NCI-H146 (cell line): ENCODE results near the gene TCF12.

ENCODE experiments used
- DNase-seq: peaks from one replicate; lab custom pipeline; 2025; lab: John Stamatoyannopoulos, UW

TCF12 gene

GRCh38 chr15:57253082-57253481 lies 334.6 kb downstream of the TCF12 start:
- peak; percentile 42 for DNase-seq

- no peak for DNase-seq
These were observed 335.1 kb downstream of the TCF12 start for GRCh38 chr15:57253500-57253899.

- no peak for DNase-seq
These were observed 337.4 kb downstream of the TCF12 start for GRCh38 chr15:57255751-57256341.

GRCh38 chr15:57256939-57257338 lies 338.5 kb downstream of the TCF12 start:
- DNase-seq = no peak

- DNase-seq = peak; percentile 98
These were observed 341.2 kb downstream of the TCF12 start for GRCh38 chr15:57259568-57260040.

GRCh38 chr15:57263520-57263919 lies 345.1 kb downstream of the TCF12 start:
- peak; percentile 61 for DNase-seq

- DNase-seq = no peak
These were observed 354.4 kb downstream of the TCF12 start for GRCh38 chr15:57272771-57273357.

GRCh38 chr15:57273402-57273801 lies 355.0 kb downstream of the TCF12 start:
- no peak for DNase-seq

- DNase-seq = no peak
These were observed 360.0 kb downstream of the TCF12 start for GRCh38 chr15:57278439-57278838.

- DNase-seq = no peak
These were observed 362.0 kb downstream of the TCF12 start for GRCh38 chr15:57280464-57280863.

GRCh38 chr15:57281321-57281720 lies 362.9 kb downstream of the TCF12 start:
- DNase-seq = peak; percentile 58

GRCh38 chr15:57282686-57283085 lies 364.2 kb downstream of the TCF12 start:
- DNase-seq = no peak

- DNase-seq = no peak
These were observed 365.5 kb downstream of the TCF12 start for GRCh38 chr15:57283774-57284503.

- no peak for DNase-seq
These were observed 366.1 kb downstream of the TCF12 start for GRCh38 chr15:57284535-57284934.

GRCh38 chr15:57285386-57285785 lies 366.9 kb downstream of the TCF12 start:
- no peak for DNase-seq

GRCh38 chr15:57286446-57287122 lies 368.1 kb downstream of the TCF12 start:
- DNase-seq = no peak

- DNase-seq = no peak
These were observed 368.7 kb downstream of the TCF12 start for GRCh38 chr15:57287123-57287521.

- DNase-seq = no peak
These were observed 370.6 kb downstream of the TCF12 start for GRCh38 chr15:57288926-57289580.

- DNase-seq = no peak
These were observed 371.7 kb downstream of the TCF12 start for GRCh38 chr15:57290187-57290586.

- DNase-seq = no peak
These were observed 372.4 kb downstream of the TCF12 start for GRCh38 chr15:57290826-57291225.

GRCh38 chr15:57296473-57297162 lies 378.2 kb downstream of the TCF12 start:
- peak; percentile 51 for DNase-seq
